ENCODE results near the gene EFNA5.

Gene EFNA5

DNA sequence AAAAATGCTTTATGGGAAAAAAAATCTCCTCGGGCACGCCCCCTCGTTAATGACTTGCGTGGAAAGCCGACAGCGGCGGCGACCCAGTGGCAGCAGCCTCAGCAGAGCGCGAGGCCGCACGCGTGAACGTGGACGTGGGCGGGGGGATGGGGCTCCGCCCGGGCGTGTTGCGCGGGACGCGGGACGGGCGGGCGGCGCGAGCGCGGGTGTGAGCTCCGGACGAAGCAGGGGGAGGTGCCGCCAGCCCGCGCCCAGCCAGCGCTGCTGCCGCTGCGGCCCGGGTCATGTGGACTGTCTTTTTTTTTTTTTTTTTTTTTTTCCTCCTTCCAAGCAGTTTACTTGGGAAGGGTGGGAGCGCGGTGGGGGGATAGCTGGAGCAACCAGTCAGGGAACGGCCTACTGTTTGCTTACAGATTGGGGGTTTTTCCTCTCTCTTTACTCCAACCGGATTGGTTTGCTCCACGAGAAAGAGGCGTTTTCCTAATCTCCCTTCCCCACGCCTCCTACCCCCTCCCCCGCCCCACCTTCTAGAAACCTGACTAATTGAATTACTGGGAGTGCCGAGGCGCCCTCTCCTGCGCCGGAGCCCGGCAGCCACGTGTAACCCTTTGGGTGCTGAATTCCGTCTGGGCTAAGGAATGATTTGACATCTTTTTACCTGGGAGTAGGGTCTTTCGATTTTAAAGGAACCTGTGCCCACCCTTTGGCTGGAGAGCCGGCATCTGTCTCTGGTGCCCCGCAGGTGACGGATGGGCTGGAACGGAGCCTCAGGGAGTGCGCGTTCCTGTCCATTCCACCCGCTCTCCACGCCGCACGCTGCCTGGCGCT, 1.7 kb upstream of the EFNA5 start:
- peak; percentile 98 for DNase-seq (ENCODE audit: low spot score)

DNA sequence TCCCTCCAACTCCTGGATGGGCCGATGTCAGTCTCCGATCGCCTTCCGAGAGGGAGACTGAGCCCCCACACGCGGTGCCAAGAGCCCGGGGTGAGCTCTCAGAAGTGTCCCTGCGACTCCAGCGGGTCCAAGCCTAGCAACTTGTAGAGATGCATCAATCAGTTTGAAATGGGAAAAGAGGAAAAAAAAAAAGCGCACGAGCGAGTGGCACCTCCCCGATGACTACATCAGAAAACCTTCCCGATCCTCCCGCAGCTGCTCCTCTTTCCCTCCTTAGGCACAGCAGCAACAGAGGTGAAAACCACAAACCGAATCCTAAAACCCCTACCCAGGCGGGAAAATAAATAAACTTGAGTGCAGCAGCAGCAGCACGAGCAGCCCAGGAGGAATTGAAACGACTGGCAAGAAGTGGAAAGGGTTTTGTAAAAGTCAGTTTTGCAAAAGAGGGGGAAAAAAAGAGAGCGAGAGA, 1.0 kb upstream of the EFNA5 start:
- peak; percentile 83 for DNase-seq (ENCODE audit: low spot score)

DNA sequence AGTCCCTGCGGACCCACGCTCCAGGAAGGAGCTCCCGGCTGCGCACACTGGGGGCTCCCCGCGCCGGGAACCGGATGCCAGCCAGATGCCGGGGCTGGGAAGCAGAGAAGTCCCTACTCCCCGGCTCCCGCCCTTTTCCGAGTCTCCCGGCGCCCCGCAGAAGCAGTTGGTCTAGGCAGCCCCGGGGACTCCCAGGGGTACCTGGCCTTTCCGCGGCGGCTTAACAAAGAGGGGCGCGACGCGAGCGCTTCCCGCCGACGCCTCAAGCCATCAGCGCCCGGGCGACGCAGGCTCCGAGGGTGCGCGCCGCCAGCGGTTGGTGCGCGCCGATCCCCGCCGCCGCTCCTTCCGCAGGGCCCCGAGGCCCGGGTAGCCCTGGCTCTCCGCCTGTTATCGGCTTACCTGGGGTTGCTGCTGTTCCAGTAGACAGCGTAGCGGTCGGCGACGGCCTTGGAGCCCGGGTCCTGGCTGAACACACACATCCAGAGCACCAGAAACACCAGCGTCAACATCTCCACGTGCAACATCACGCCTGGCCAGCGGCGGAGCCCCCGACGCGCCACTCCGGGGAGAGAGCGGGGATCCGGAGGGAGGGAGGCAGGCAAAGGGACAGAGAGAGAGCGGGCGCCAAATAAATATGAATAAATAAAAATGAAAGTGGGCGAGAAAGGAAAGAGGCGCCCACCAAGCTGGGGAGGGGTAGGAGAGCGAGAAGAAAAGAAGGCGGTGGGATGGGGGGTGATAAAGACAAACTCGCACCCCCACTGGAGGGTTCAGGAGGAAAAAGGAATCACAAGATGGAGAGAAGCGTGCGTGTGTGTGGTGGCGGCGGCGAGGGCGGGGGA, 428 bp downstream of the EFNA5 start:
- no peak for DNase-seq (ENCODE audit: low spot score)

DNA sequence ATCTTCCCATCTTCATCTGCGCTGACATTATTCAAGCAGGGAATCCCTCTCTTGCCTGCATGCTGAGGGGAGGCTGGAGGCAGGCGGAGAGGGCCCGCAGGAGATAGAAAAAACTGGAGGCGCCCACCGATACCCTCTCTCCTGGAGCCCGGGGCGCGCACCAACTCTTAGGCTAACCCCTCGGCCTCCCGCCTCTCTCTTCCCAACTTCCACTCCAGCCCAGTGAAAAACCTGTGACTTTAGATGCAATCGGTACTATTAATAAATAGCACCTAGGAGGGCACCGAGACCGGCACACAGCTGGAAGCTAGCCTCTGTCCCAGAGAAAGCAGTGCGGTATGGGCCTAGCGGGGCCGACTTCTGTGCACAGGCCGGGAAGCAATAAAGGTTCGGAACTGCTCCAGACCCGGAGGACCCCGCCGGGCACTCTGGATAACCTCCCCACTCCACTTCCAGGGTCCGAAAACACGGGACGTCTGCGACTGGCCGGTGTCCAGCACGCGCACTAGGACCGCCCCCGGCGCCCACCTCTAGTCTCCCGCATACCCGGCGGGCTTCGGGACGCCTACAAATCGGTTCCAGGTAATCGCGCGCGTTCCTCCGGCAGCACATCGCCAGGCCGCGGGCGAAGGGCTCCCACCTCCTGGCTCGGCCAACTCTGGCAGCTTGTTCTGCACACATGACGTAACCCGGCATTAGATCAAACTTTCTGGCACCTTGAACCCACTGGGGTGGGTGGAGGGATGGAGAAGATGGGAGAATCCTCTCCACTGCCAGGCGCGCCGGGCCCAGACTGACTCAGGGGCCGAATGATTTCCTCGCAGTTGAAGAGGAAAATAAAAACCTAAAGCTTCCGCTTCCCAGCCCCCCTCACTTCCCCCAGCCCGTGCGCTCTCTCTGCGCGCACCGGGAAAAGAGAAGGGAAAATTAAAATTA, 1.4 kb downstream of the EFNA5 start:
- DNase-seq (ENCODE audit: low spot score): no peak

DNA sequence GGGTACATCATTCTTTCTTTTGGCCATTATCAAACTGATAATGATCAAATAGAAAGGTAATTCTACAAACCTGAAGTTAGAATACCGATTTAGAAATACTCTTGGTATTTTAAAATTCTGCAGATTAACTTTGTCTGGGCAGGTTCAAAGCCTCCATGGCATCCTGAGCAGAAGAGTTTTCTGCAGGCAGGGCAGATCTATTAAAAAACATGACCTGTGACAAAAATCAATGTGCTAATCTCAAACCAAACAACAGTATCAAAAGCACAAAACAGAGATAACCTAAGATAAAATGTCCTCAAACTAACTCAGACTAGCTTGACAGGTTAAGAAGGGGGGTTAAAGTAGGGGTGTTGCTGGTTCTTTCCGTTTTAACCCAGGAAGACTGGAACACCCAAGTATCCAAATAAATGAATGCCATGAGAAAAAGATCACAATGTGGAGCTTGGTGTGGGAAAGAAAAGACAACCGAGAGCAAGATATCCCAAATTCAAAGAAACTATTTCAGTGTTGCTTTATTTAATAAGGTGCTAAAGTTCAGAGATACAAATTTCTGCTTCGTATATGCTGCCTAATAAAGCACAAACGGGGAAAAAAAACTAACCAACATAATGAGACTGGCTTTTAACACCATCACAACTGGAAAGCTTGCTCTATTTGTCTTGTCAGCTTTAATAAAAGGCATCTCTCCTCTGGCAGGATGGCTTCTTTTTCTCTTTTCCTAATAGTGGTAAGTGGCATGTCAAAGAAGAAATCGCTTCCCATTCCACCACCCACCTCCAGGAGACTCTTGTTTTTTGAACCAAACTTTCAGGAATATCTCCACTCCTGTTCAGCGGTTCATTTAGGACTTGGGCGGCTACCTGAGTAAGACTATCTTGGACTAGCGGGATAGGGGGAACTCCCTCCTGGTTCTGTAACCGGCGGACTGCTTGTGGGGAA, 2.3 kb downstream of the EFNA5 start:
- no peak for DNase-seq (ENCODE audit: low spot score)

DNA sequence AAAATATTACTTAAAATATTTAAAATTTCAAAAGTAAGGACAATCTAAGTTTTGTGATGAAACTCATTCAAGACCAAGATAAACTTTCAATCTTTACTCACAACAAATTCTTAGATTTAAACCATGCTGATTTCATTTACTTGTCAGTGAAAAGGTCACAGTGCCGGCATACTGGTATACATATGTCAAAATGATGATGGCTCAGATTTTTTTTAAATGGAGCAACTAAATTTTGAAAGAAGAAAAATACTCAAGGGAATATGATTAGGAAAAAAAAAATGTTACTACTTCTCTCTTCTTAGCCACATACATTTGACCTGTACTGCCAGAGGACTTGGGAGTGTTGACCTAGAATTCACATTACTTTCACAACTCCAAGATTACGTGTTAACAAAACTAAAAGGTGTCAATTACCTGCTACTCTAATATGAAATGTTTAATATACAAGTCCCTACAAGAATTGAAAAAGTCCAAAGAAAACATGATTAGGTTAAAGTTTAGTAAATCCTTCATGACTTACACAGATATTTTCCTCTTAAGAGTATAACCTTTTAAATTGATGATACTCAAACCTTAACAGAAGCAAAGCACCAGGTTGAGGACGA, 4.6 kb downstream of the EFNA5 start:
- no peak for DNase-seq (ENCODE audit: low spot score)

DNA sequence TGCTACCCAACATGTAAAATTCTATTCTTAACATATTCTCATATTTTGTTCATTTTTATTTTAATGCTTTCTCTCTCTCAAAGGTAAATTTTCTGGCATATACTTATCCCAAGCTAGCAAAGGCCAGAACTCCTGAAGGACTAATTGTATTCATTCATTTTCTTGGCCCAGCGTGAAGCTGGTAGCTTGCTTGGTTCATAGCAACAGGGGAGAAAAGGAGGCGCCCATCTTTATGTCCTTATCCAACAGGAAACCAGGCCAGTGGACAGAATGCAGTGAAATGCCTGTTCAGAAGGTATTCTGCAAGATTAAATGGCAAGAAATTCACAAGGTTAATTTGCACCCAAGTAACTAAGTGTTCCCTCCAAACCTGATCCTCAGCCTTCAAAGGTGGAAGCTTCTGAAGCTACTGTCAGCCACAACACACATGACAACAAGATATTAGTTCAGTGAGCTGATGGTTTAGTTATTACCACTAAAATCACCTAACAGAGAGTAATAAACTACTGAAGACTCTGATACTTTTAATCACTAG, 5.6 kb downstream of the EFNA5 start:
- DNase-seq (ENCODE audit: low spot score): no peak

DNA sequence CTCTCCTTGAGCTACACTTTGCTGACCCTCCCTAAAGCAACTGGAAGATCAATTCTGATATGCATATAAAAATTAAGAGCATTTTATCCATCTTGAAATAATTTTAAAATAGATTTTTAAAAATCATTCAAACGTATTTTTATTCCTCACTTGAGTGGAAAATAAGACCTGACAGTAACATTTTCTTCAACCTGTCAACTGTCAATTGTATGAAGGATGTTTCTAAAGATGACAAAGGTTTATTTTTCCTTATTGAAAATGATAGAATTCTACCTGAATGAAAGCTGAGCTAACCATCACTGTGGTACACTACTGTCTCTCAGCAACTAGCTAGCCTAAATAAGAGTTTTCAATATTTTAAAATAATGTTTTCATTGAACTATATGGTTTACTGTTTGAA, 7.0 kb downstream of the EFNA5 start:
- DNase-seq (ENCODE audit: low spot score): no peak

DNA sequence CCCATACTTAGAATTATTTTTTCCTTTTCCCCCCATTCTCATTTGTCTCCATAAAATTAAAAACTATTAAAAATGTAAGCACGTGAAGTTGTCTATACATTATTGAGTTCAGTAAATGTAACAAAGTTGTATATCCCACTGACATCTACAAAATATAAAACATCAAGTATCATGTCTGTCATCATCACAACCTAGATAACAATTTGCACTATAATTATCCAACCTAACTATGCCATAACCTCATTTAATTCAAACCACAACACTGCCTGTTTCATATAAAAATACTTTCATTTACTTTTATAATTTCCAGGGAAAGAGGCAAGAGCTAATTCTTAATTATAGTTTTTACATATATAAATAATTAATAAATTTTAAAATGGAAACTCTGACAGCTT, 9.1 kb downstream of the EFNA5 start:
- no peak for DNase-seq (ENCODE audit: low spot score)

DNA sequence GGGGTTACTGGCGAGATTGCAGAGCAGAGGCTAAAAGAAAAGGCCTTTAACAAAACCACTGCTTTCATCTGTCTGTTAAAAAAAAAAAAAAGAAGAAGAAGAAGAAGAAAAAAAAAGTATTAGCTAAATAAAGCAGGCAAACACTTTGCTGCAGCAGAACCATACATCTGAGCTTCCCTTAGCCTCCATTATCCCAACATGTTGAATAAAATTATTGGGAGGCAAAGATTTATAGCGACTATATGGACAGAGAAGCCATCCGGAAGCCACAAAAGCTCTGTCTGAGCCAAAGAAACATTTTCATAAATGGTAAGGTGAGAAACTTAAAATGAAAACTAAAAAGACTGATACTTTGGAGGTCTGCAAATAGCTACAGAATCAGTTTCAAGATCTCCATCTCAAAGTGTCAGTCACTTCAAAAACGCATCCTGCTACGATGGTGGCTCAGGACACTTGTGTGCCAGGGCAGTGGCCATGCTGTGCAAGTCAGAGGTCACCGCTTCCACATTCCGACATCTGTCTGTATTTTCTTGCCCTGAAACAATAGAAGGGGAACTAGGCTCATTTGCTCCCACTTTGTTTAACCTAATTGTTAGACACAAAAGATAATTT, 9.6 kb downstream of the EFNA5 start:
- no peak for DNase-seq (ENCODE audit: low spot score)

DNA sequence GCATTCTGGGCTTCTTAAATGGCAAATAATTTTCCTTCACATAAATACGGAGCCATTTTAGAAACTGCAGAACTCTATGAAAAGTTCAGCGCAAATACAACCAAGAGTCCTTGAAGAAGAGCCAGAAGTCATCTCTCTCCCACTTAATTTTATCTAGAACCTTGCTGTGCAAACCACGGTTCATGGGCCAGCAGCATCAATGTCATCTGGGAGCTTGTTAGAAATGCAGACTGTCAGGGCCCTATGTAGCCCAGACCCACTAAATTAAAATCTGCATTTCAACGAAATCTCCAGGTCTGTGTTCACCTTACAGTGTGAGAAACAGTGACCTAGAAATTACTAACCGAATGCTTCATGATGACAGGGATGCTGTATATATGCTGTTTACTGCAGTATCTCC, 12.2 kb downstream of the EFNA5 start:
- no peak for DNase-seq (ENCODE audit: low spot score)

DNA sequence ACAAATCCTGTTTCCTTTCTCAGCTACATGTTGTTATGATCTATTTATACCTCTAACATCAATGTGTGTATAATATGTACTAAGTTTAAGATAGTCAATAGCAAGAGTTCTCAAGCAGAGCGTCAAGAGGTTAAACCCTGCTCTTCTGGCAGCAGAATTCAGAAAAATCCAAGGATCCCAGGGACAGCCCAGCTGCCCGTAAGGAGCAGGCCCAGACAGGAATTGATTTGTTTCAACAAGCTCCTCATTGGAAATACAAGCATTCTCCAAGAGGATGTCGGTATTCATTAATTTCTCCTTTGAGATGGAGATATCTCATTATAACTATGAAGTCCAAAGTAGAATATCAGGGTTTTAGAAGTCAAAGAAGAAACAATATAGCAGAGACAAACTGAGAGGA, 14.9 kb downstream of the EFNA5 start:
- DNase-seq (ENCODE audit: low spot score): no peak

DNA sequence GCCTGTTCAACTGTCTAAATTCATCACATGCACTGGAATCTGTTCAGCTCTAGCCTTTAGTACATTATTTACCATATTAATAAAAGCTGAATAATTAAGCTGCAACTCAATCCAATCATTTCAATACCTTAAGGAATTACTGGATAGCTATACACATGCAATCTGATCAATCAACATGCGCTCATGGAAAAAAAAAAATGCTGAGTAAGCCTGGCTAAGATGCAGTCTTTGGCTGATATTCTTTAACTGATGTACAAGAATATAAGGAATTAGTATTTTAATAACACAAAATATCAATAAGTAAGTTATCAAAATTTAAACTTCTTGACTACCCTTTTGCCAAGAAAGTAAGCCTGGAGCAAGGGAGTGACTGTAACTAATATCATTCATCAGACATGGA, 15.9 kb downstream of the EFNA5 start:
- no peak for DNase-seq (ENCODE audit: low spot score)

DNA sequence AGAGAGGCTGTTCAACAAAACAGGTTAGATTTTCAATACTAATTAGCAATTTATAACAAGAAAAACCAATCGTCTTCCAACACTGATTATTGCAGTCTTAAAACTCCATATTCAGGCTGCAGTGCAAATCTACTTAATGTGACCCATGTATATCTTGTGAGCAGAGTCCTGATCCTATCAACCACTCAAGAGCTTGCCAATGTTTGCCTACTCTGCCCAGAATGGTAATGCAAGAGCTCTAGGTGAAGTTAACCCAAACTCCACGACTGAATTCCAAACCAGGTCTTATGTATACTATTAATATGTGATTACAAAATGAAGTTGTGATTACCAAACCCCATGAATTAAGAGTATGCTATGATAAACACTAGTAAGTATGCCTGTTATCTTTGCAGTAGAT, 17.1 kb downstream of the EFNA5 start:
- no peak for DNase-seq (ENCODE audit: low spot score)

DNA sequence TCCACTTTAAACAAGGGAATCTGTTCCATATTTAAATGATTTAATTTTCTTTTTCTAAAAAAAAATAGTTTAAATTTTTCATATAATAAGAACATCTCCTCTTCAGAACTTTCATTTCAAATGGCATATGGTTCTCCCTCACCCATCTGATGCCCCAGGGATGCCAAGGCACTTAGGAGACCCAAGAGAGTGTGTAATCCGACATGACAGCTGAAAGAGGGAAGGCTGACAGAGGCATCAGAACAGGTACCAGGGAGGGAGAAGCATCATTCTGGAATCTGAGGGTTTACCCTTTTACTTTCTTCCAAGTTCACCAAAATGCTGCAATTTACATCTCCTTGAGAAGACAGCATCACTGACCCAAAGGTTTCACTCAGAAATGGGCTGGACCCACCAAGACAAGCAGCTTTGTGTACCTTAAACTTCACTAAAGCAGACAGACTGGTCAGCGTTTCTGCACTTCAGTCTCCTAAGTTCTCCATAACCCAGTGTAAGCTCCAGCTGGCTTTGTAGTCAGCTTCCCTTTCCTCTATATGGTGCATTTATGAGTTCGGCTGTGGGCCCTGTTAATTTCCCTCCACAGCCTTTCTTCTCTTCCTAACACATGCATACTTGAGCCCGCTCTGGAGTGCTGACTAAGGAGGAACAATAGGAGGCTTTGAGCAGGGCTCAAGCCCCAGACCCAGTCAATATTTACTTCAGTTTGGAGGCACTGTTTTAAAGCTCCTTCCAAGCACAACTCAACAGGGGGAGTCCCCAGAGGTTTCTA, 17.7 kb downstream of the EFNA5 start:
- no peak for DNase-seq (ENCODE audit: low spot score)

DNA sequence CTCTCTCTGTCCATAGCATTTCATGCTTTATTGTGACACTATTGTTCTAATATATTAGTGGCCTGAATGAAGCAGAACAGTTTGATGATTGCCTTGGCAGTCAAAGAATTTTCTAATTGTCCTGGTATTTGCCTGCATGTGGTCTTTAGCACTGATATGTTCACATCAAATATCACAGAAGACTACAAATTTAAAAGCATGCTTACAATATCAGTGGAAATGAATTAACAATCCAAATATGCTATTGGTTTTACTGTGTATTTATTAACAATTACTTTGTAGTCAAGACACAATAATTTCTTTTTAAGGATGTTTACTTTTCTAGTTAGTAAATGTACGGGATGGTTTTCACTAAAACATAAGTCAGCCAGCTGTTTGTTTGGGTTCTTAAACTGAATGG, 18.3 kb downstream of the EFNA5 start:
- no peak for DNase-seq (ENCODE audit: low spot score)

DNA sequence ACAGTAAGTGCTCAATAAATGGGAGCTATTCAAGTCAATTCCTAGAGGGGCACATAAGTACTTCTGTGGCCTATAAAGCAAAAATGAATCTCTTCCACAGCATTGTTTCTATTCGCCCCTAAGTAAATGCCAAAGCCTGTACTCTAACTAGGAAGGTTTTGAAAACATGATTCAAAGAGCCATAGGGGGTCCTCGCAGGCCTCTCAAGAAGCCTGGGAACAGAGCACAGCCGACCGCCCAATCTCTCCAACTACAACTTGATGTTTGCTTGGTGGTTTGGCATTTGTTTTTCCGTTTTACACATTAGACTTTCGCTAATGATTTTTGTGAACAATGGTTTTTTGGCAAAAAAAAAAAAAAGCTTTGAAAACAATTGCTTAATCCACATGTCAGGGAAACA, 19.4 kb downstream of the EFNA5 start:
- no peak for DNase-seq (ENCODE audit: low spot score)

DNA sequence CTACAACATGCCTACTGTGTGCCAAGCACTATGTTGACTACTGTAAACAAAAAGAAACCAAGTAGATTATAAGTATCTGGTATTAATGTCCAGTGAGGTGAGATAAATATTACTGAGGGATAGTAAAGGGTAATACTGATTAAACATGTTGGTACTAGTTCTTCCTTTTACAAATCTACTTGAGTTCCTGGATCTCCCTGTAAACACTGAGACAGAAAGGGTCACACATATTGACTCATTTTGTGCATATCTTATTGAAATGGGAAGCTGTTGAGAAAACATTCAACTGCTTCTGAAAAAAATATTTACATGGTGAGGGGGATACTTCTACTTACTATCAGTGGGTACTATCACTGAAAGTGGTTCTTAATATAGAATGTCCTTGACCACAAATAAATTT, 24.3 kb downstream of the EFNA5 start:
- no peak for DNase-seq (ENCODE audit: low spot score)

DNA sequence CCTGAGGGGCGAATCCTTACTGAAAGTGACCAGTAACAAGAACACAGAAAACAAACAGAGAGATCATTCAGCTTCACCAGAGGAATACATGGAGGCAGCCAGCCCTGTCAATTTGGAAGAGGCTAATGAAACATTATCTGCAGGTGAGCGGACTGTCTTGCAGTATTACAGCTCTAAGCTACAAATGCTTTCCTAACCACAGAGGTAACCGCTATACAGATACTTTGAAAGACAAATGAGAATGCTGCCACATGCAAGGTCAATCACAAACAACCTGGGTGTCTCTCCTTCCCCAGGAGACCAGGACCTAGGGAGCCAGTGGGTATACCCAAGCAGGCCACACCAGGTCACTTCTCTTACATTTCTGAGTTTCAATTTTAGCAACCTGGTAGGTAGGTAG, 30.2 kb downstream of the EFNA5 start:
- DNase-seq (ENCODE audit: low spot score): no peak
